Subcutaneous adipose tissue (tissue), 4 donors: Measurements from ENCODE around the gene VEGFA. TPM values are rescaled to one million over a fixed set of nuclear protein-coding genes. Genes with fewer than 3 reads are reported as not detected.

ENCODE experiments used
- total RNA-seq, 4 donors: library from RNA; depleted of rRNA; stranded (reverse); fragments of >200 nt; gene quantifications; one replicate each; pipeline ENCODE4 v1.1.0, GENCODE V29; 2016
- TF ChIP-seq, protein P1 (sequence below): fragments of 450-650 bp; IDR thresholded peaks from one replicate; pipeline ENCODE4 v1.5.1; 2016; ENCODE audit warnings: low read depth, mild to moderate bottlenecking, control low read depth, antibody characterized with exemption, moderate library complexity

The VEGFA gene
- total RNA-seq, 4 donors from 2014 or later, result 195 to 909 (median 398) TPM

DNA sequence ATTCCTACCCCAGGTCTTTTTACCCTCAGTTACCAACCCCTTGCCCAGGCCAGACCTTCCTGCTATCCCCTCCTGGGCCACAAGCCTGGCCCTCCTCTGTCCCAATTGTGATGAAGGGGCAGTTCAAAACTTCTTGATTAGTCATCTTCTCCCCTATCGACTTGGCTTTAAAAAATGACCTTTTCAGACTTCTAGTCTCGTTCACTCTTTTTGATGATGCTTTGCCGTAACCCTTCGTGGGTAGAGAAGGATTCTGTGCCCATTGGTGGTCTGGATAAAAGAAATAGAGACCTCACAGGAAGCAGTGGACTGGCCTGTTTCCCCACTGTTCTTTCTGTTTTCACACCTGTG lies 5.5 kb downstream of the VEGFA start:
- TF ChIP-seq, protein P1, sequence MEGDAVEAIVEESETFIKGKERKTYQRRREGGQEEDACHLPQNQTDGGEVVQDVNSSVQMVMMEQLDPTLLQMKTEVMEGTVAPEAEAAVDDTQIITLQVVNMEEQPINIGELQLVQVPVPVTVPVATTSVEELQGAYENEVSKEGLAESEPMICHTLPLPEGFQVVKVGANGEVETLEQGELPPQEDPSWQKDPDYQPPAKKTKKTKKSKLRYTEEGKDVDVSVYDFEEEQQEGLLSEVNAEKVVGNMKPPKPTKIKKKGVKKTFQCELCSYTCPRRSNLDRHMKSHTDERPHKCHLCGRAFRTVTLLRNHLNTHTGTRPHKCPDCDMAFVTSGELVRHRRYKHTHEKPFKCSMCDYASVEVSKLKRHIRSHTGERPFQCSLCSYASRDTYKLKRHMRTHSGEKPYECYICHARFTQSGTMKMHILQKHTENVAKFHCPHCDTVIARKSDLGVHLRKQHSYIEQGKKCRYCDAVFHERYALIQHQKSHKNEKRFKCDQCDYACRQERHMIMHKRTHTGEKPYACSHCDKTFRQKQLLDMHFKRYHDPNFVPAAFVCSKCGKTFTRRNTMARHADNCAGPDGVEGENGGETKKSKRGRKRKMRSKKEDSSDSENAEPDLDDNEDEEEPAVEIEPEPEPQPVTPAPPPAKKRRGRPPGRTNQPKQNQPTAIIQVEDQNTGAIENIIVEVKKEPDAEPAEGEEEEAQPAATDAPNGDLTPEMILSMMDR, result no peak

DNA sequence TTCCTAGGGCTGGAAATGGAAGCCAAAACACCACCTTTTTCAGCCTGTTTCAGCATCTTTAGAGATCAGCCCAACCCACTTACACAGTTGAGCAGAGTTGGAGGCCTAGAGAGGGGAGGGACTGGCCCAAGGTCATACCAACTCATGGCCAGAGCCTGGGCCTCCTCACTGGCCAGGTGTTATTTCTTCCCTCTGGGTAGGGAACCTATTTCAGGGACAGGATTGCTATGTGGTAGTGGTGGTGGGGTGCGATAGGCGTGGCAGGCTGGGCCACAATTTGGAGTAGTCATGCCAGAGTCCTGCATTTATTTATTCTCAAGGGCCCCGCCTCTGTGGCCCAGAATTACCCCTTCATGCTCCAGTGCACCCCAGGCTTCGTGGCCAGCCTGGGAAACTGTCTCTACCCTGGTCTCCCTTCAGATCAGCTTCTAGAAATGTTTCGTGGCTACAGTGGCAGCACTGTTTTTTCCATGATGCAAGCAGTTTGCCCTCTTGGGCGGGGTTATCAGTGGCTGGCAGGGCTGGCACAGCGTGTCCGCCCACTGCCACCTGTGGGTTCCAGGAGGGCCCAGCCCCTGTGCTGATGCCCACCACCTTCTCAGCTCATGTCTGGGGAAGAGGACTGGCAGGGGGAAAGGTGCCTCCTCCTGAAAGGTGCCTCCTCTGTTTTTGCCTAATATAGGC lies 6.2 kb downstream of the VEGFA start:
- TF ChIP-seq, protein P1, result no peak

DNA sequence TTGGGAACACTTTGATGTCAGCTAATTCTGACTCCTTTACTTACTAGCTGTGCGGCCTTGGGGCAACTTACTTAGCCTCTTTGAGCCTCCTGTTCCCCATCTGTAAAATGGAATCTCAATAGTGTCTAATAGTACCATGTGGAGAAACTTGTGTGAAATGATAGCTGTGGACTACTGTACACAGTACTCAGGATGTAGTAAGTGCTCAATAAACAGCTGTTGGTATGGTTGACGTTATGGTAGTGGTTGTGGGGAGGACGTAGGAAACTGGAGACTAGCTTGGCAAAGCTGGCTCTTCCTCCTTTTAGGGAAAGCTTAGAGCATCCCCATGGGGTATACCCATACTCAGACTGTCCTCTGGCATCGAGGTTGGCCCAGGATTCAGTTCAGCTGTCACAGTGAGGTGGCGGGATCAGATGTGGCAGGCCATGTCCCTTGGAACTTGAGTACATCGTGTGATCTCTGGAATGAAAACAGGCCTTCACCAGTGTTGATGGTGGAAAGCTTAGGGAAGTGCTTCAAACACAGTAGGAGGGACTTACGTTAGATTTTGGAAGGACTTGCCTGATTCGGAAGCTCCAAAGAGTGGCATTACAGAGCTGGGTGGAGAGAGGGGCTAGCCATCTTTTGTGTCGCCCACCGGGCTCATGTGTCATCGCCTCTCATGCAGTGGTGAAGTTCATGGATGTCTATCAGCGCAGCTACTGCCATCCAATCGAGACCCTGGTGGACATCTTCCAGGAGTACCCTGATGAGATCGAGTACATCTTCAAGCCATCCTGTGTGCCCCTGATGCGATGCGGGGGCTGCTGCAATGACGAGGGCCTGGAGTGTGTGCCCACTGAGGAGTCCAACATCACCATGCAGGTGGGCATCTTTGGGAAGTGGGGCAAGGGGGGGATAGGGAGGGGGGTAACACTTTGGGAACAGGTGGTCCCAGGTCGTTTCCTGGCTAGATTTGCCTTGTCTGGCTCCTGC lies 7.1 kb downstream of the VEGFA start:
- TF ChIP-seq, protein P1, result no peak

DNA sequence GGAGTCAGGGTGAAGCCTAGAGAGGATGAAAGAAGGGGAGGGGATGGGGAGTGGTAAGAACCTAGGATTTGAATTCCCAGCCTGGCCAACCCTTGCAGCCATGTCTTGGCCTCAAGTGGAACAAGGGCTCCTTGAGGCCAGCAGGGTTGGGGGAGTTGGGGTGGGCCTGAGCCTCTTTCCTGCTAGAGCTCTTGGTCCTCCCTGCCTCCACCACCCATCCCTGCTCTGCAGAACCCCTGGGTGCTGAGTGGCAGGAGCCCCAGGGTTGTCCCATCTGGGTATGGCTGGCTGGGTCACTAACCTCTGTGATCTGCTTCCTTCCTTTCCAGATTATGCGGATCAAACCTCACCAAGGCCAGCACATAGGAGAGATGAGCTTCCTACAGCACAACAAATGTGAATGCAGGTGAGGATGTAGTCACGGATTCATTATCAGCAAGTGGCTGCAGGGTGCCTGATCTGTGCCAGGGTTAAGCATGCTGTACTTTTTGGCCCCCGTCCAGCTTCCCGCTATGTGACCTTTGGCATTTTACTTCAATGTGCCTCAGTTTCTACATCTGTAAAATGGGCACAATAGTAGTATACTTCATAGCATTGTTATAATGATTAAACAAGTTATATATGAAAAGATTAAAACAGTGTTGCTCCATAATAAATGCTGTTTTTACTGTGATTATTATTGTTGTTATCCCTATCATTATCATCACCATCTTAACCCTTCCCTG lies 8.3 kb downstream of the VEGFA start:
- TF ChIP-seq, protein P1, result no peak

DNA sequence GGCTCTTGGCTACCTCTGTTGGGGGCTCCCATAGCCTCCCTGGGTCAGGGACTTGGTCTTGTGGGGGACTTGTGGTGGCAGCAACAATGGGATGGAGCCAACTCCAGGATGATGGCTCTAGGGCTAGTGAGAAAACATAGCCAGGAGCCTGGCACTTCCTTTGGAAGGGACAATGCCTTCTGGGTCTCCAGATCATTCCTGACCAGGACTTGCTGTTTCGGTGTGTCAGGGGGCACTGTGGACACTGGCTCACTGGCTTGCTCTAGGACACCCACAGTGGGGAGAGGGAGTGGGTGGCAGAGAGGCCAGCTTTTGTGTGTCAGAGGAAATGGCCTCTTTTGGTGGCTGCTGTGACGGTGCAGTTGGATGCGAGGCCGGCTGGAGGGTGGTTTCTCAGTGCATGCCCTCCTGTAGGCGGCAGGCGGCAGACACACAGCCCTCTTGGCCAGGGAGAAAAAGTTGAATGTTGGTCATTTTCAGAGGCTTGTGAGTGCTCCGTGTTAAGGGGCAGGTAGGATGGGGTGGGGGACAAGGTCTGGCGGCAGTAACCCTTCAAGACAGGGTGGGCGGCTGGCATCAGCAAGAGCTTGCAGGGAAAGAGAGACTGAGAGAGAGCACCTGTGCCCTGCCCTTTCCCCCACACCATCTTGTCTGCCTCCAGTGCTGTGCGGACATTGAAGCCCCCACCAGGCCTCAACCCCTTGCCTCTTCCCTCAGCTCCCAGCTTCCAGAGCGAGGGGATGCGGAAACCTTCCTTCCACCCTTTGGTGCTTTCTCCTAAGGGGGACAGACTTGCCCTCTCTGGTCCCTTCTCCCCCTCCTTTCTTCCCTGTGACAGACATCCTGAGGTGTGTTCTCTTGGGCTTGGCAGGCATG lies 9.2 kb downstream of the VEGFA start:
- TF ChIP-seq, protein P1, result no peak

DNA sequence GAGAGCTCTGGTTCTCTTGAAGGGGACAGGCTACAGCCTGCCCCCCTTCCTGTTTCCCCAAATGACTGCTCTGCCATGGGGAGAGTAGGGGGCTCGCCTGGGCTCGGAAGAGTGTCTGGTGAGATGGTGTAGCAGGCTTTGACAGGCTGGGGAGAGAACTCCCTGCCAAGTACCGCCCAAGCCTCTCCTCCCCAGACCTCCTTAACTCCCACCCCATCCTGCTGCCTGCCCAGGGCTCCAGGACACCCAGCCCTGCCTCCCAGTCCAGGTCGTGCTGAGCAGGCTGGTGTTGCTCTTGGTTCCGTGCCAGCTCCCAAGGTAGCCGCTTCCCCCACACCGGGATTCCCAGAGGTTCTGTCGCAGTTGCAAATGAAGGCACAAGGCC lies 9.8 kb downstream of the VEGFA start:
- TF ChIP-seq, protein P1, result no peak
